DOHH2 (cell line): Measurements from ENCODE around the gene HNF4A.
A peak's percentile ranks its signal among the peaks of the same experiment; 100 is the strongest.

Source experiments
- H3F3A ChIP-seq: fragments of 200-600 bp; sonication (generic), shearing (Covaris generic); 2 replicates; pipeline ENCODE4 v1.6.0; 2016; ENCODE audit warnings: antibody characterized with exemption, mild to moderate bottlenecking; ENCODE audit not compliant: control insufficient read depth, insufficient read depth
- H3K27ac ChIP-seq: fragments of 200-600 bp; sonication (generic); 2 replicates; pipeline ENCODE4 v1.5.1; 2014; ENCODE audit warnings: low read depth, mild to moderate bottlenecking, low read length, moderate library complexity
- H3K27me3 ChIP-seq: fragments of 200-600 bp; sonication (generic); 2 replicates; pipeline ENCODE4 v1.6.1; 2014; ENCODE audit warnings: mild to moderate bottlenecking, low read length, mixed read lengths; ENCODE audit not compliant: control insufficient read depth
- H3K36me3 ChIP-seq: fragments of 200-600 bp; sonication (generic); 2 replicates; pipeline ENCODE4 v1.6.1; 2014; ENCODE audit warnings: mild to moderate bottlenecking, low read length, moderate library complexity, mixed read lengths; ENCODE audit not compliant: control insufficient read depth
- H3K4me1 ChIP-seq: fragments of 200-600 bp; sonication (generic); 2 replicates; pipeline ENCODE4 v1.6.1; 2014; ENCODE audit warnings: mild to moderate bottlenecking, low read length, mixed read lengths; ENCODE audit not compliant: control insufficient read depth
- H3K4me2 ChIP-seq: fragments of 200-600 bp; sonication (generic); 2 replicates; pipeline ENCODE4 v1.6.0; 2014; ENCODE audit warnings: mild to moderate bottlenecking, low read length, moderate library complexity
- H3K4me3 ChIP-seq: fragments of 200-600 bp; sonication (generic); 2 replicates; pipeline ENCODE4 v1.5.1; 2014; ENCODE audit warnings: mild to moderate bottlenecking, low read length, mixed read lengths
- H3K79me2 ChIP-seq: fragments of 200-600 bp; sonication (generic); 2 replicates; pipeline ENCODE4 v1.6.1; 2014; ENCODE audit warnings: mild to moderate bottlenecking, low read length, mixed read lengths; ENCODE audit not compliant: control insufficient read depth
- H3K9me2 ChIP-seq: fragments of 200-600 bp; sonication (generic); replicated peaks from 2 replicates; pipeline ENCODE4 v1.6.1; 2014; ENCODE audit warnings: mild to moderate bottlenecking, low read length, mixed read lengths; ENCODE audit not compliant: control insufficient read depth
- H3K9me3 ChIP-seq: fragments of 200-600 bp; sonication (generic); 2 replicates; pipeline ENCODE4 v1.6.1; 2014; ENCODE audit warnings: antibody characterized with exemption, low read length, mixed read lengths; ENCODE audit not compliant: control insufficient read depth, insufficient read depth
- H4K20me1 ChIP-seq: fragments of 200-600 bp; sonication (generic); 2 replicates; pipeline ENCODE4 v1.6.0; 2014; ENCODE audit warnings: low read depth, mild to moderate bottlenecking, antibody characterized with exemption, low read length, moderate library complexity; ENCODE audit not compliant: control insufficient read depth, insufficient read depth
- EZH2phosphoT487 ChIP-seq: fragments of 200-600 bp; sonication (generic); IDR thresholded peaks from 2 replicates; pipeline ENCODE4 v1.6.1; 2017; ENCODE audit warnings: borderline replicate concordance, mild to moderate bottlenecking, antibody characterized with exemption, low read length, moderate library complexity, mixed read lengths
- TF ChIP-seq, protein P1 (sequence below): fragments of 200-600 bp; sonication (generic); IDR thresholded peaks from one replicate; pipeline ENCODE4 v1.5.1; 2014; ENCODE audit warnings: antibody characterized with exemption, mild to moderate bottlenecking, low read depth, low read length; ENCODE audit not compliant: poor library complexity, severe bottlenecking

HNF4A gene

DNA sequence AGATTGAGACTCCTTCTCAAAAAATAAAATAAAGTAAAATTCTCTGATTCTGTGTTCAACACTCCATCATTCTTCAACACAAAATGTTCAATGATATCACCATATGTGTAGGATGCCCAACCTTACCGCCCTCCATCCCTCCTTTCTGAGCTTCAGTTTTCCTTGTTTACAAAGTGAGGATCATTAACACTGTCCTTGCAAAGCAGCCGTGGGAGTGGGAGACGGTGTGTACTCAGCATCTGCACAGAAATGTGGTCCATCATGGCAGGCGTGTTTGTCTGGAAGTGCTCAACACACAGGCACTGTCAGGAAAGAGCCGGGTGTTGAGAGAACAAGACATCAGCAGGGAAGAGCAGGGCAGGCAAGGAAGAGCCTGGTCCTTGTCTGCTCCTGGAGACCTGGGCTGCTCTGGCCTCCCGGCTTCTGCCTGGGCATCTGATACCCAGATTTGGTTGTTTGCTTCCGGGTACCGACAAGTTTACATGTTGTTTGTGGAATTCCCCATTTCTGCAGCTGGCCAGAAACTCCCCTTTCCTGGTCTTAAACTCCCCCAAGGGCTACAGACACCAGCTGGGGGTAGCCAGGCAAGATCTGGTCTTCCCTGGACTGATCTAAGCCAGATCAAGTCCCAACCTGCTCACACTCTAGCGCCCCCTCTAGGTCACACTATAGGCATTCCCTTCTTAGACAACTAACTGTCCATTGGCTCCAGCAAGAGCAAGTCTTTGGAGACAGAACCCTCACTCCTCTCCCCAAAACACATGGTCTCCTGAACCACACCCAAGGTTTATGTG, 93.5 kb downstream of the HNF4A start:
- Histone ChIP-seq H3K27me3 (peaks cover 18% of the 10 kb centered on the region), H3K36me3 (no peaks in the 10 kb centered on the region), H3K9me3 (no peaks in the 10 kb centered on the region), H3K9me2 (no peaks in the 10 kb centered on the region), H3K4me2 (no peak overlapping the region), H4K20me1 (no peaks in the 10 kb centered on the region), H3K4me3 (no peak overlapping the region), H3K79me2 (no peaks in the 10 kb centered on the region), H3K4me1 (no peaks in the 10 kb centered on the region), H3K27ac (no peak overlapping the region), H3F3A (no peaks in the 10 kb centered on the region)
- no peak for TF ChIP-seq EZH2phosphoT487
- TF ChIP-seq, protein P1, sequence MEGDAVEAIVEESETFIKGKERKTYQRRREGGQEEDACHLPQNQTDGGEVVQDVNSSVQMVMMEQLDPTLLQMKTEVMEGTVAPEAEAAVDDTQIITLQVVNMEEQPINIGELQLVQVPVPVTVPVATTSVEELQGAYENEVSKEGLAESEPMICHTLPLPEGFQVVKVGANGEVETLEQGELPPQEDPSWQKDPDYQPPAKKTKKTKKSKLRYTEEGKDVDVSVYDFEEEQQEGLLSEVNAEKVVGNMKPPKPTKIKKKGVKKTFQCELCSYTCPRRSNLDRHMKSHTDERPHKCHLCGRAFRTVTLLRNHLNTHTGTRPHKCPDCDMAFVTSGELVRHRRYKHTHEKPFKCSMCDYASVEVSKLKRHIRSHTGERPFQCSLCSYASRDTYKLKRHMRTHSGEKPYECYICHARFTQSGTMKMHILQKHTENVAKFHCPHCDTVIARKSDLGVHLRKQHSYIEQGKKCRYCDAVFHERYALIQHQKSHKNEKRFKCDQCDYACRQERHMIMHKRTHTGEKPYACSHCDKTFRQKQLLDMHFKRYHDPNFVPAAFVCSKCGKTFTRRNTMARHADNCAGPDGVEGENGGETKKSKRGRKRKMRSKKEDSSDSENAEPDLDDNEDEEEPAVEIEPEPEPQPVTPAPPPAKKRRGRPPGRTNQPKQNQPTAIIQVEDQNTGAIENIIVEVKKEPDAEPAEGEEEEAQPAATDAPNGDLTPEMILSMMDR = peak; percentile 78

DNA sequence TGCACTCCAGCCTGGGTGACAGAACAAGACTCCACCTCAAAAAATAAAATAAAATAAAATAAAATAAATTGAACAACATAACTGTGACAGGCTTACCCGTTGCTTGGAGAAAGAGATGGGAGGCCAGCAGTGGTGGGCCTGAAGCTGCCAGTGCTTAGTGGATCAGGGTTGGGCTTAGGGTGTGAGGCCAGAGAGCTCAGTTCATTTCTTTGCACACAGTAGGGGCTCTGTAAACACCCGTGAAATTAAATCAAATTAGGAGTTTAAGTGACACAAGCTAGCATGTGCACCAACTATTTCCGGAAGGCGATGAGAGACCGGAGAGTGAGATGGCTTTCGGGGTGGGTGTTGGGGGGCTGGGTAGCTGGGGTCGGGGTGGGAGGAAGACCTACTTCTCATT, 94.4 kb downstream of the HNF4A start:
- H3K4me1 ChIP-seq = no peaks in the 10 kb centered on the region
- no peaks in the 10 kb centered on the region for H3K36me3 ChIP-seq
- no peaks in the 10 kb centered on the region for H4K20me1 ChIP-seq
- H3K79me2 ChIP-seq = no peaks in the 10 kb centered on the region
- H3K27ac ChIP-seq = no peak overlapping the region
- H3F3A ChIP-seq = no peaks in the 10 kb centered on the region
- no peak overlapping the region for H3K4me3 ChIP-seq
- H3K27me3 ChIP-seq = peaks cover 18% of the 10 kb centered on the region
- H3K9me2 ChIP-seq = no peaks in the 10 kb centered on the region
- H3K4me2 ChIP-seq = no peak overlapping the region
- TF ChIP-seq, protein P1 = no peak
- no peak for TF ChIP-seq EZH2phosphoT487
- no peaks in the 10 kb centered on the region for H3K9me3 ChIP-seq

DNA sequence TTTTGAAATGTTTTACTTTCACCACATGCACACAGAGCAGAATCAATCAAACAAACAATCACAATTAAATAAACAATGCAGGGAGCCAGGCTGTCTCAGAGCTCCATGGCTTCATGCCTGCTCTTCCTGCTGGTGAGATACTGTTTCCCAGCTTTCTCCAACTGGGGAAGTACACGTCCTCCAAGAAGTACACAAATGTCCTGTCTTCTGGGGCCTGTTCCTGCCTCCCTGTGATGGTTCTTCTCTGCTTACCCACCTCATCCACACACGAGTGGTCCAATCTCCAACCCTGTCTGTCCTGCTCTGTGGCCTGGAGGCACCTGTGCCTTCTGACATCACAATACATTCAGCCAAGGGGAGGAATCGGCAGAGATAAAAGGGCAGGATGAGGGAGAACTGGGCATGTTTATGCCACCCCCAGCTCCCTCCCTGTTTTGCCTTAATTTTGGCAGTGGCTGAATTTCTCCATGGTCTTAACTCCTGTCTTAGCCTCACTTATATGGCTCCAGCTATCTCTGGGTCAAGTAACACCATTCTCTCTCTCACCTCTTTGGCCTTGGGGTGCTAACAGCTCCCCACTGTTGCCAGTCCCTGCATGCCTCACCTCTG, 94.9 kb downstream of the HNF4A start:
- no peaks in the 10 kb centered on the region for H3F3A ChIP-seq
- H3K9me2 ChIP-seq = no peaks in the 10 kb centered on the region
- TF ChIP-seq EZH2phosphoT487 = no peak
- TF ChIP-seq, protein P1 = no peak
- H3K4me1 ChIP-seq = no peaks in the 10 kb centered on the region
- no peak overlapping the region for H3K4me3 ChIP-seq
- no peak overlapping the region for H3K27ac ChIP-seq
- H3K4me2 ChIP-seq = no peak overlapping the region
- H3K36me3 ChIP-seq = no peaks in the 10 kb centered on the region
- H3K79me2 ChIP-seq = no peaks in the 10 kb centered on the region
- H3K9me3 ChIP-seq = no peaks in the 10 kb centered on the region
- H4K20me1 ChIP-seq = no peaks in the 10 kb centered on the region
- H3K27me3 ChIP-seq = peaks cover 18% of the 10 kb centered on the region
